Brain microvascular endothelial cell (primary cell): ENCODE measurements around the gene NUMBL.

Source experiments
- DNase-seq: peaks from one replicate; pipeline ENCODE4 v3.0.0-alpha.2; 2020
- H3K27ac ChIP-seq: fragments of 250-450 bp; sonication (Bioruptor Pico); 2 replicates; pipeline ENCODE4 v1.5.1; 2020; ENCODE audit warnings: mild to moderate bottlenecking, moderate library complexity
- H3K27me3 ChIP-seq: fragments of 250-450 bp; sonication (Bioruptor Pico); replicated peaks from 2 replicates; pipeline ENCODE4 v1.5.1; 2020; ENCODE audit warnings: mild to moderate bottlenecking
- H3K36me3 ChIP-seq: fragments of 250-450 bp; sonication (Bioruptor Pico); replicated peaks from 2 replicates; pipeline ENCODE4 v1.5.1; 2020; ENCODE audit warnings: mild to moderate bottlenecking
- H3K4me3 ChIP-seq: 2 replicates; pipeline ENCODE4 v1.5.1; 2011; ENCODE audit warnings: low read depth, mild to moderate bottlenecking, control low read depth, low read length, moderate library complexity
- in situ Hi-C: cut with HindIII; loops from 2 replicates; pipeline ENCODE4 v1.10.0; 2017; ENCODE audit warnings: low sequenced_read_pairs, low pct_ligation_motif_present
- TF ChIP-seq, protein P1 (sequence below): IDR thresholded peaks from 2 replicates; pipeline ENCODE4 v1.5.1; 2011; ENCODE audit warnings: low read depth, mild to moderate bottlenecking, moderate library complexity, low read length, control low read depth, inconsistent platforms; ENCODE audit errors: missing control alignments

The NUMBL gene

DNA sequence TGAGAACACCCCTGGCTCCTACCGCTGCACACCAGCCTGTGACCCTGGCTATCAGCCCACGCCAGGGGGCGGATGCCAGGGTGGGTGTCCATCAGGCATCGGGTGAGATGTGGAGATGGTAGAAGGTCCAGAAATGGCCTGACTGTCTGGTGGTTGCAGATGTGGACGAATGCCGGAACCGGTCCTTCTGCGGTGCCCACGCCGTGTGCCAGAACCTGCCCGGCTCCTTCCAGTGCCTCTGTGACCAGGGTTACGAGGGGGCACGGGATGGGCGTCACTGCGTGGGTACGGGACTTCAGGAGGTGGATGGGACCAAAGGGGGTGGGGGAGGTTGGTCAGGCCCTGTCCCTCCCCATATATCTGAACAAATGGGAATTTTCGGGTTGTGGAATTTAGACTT, 73.5 kb downstream of the NUMBL start:
- Histone ChIP-seq H3K36me3 (peaks cover 16% of the 10 kb centered on the region), H3K4me3 (no peak overlapping the region), H3K27ac (no peak overlapping the region), H3K27me3 (no peaks in the 10 kb centered on the region)
- DNase-seq, result no peak
- in situ Hi-C loops, result no loop called here
- TF ChIP-seq, protein P1, sequence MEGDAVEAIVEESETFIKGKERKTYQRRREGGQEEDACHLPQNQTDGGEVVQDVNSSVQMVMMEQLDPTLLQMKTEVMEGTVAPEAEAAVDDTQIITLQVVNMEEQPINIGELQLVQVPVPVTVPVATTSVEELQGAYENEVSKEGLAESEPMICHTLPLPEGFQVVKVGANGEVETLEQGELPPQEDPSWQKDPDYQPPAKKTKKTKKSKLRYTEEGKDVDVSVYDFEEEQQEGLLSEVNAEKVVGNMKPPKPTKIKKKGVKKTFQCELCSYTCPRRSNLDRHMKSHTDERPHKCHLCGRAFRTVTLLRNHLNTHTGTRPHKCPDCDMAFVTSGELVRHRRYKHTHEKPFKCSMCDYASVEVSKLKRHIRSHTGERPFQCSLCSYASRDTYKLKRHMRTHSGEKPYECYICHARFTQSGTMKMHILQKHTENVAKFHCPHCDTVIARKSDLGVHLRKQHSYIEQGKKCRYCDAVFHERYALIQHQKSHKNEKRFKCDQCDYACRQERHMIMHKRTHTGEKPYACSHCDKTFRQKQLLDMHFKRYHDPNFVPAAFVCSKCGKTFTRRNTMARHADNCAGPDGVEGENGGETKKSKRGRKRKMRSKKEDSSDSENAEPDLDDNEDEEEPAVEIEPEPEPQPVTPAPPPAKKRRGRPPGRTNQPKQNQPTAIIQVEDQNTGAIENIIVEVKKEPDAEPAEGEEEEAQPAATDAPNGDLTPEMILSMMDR, result no peak

DNA sequence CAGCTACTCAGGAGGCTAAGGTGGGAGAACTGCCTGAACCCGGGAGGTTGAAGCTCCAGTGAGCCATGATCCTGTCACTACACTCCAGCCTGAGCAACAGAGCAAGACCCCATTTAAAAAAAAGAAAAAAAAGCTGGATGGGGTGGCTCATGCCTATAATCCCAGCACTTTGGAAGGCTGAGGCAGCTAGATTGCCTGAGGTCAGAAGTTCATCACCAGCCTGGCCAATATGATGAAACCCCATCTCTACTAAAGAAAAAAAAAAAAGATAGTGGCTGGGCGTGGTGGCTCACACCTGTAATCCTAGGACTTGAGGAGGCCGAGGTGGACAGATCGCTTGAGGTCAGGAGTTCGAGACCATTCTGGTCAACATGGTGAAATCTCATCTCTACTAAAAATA, 74.3 kb downstream of the NUMBL start:
- H3K4me3 ChIP-seq, result no peak overlapping the region
- DNase-seq, result no peak
- no peaks in the 10 kb centered on the region for H3K27me3 ChIP-seq
- H3K27ac ChIP-seq, result no peak overlapping the region
- in situ Hi-C loops, result no loop called here
- H3K36me3 ChIP-seq, result peaks cover 12% of the 10 kb centered on the region
- TF ChIP-seq, protein P1, result no peak
